ENCODE results near the gene SPIRE1. TPM values are rescaled to one million over a fixed set of nuclear protein-coding genes. Genes with fewer than 3 reads are reported as not detected.

Gene SPIRE1
- total RNA-seq, 6 donors from 2014 or later = 33.9 to 76.7 (median 59.6) TPM

DNA sequence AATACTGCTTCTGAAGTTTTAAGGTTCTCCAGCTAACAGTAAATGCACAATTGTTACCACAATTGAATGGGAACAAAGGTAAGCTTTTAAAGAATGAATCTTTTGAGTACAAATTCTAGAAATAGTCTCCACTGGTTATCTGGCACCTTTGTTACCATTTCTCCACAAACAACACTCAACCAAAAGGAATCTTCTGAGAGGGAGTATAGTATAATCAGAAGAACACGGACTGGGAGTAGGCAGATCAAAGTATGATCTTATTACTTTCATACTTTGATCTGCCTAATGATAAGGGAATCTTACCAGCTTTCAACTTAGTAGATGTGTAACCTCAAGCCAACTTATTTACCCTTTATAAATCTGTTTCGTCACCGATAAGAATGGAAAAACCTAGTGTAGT lies 43.3 kb upstream of the SPIRE1 start:
- peak overlapping the region in 2 of 4 donors; percentile 99 to 100 for H3K27ac ChIP-seq
- no peaks in the 10 kb centered on the region for H3K27me3 ChIP-seq
- no peak for DNase-seq
- H3K36me3 ChIP-seq = peaks cover 0 to 36% (median 2%) of the 10 kb centered on the region in 4 donors
- ATAC-seq (ENCODE audit: low FRiP score in 2 of 2) = no peak
- WGBS, 2 donors = 72 to 82% methylated on average over 3 of the region's 3 CpGs
- peaks cover 25 to 41% (median 28%) of the 10 kb centered on the region in 4 donors for H3K4me1 ChIP-seq
- H3K4me3 ChIP-seq = peak overlapping the region in 1 of 4 donors; percentile 85
- H3K9me3 ChIP-seq = no peaks in the 10 kb centered on the region
- TF ChIP-seq, protein P1, sequence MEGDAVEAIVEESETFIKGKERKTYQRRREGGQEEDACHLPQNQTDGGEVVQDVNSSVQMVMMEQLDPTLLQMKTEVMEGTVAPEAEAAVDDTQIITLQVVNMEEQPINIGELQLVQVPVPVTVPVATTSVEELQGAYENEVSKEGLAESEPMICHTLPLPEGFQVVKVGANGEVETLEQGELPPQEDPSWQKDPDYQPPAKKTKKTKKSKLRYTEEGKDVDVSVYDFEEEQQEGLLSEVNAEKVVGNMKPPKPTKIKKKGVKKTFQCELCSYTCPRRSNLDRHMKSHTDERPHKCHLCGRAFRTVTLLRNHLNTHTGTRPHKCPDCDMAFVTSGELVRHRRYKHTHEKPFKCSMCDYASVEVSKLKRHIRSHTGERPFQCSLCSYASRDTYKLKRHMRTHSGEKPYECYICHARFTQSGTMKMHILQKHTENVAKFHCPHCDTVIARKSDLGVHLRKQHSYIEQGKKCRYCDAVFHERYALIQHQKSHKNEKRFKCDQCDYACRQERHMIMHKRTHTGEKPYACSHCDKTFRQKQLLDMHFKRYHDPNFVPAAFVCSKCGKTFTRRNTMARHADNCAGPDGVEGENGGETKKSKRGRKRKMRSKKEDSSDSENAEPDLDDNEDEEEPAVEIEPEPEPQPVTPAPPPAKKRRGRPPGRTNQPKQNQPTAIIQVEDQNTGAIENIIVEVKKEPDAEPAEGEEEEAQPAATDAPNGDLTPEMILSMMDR (IDR thresholded peaks at IDR 0.05) = no peak
- TF ChIP-seq POLR2A (IDR thresholded peaks at IDR 0.05) (no peak), POLR2AphosphoS5 (IDR thresholded peaks at IDR 0.05) (no peak), EP300 (IDR thresholded peaks at IDR 0.05) (no peak)

DNA sequence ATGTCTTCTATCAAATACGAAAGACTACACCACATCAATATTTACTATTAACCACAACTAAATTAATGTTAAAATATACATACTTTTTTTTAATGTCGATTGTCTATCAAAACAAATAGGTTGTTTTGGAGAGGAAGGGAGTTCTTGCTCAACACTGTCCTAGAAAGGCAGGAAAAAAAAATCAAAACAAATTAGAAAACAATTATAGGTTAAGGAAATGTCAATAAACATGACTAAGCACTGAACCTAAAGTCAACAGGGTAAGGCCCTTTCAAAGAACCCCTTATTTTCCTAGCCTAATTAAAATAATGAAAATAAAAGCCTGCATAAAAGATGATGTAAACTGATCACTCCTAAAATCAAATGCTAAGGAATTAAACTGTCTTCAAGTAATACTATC lies 41.8 kb upstream of the SPIRE1 start:
- Histone ChIP-seq H3K27me3 (no peaks in the 10 kb centered on the region), H3K36me3 (peaks cover 0 to 32% (median 2%) of the 10 kb centered on the region in 4 donors), H3K4me1 (peaks cover 21 to 30% (median 26%) of the 10 kb centered on the region in 4 donors), H3K27ac (no peak overlapping the region), H3K9me3 (no peaks in the 10 kb centered on the region), H3K4me3 (no peak overlapping the region)
- no peak for TF ChIP-seq POLR2AphosphoS5 (IDR thresholded peaks at IDR 0.05)
- 66 to 70% methylated on average over 2 of the region's 2 CpGs for WGBS, 2 donors
- ATAC-seq (ENCODE audit: low FRiP score in 2 of 2) (no peak), DNase-seq (no peak)

DNA sequence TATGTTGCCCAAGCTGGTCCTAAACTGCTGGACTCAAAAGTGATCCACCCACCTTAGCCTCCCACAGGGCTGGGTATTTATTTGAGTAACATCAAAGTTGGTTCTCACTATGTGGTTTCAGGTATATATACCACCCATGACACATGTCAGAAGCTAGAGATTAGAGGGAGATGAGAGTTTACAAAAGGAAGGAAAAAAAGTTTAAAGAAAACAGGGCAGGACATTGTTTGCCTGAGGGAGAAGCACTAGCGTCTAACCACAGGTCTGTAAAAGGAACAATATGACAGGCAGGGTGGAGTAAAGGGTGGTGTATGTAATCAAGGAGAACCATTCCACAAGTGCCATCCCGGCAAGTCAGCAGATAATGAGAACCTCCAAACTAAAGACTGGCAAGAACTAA lies 36.1 kb upstream of the SPIRE1 start:
- Histone ChIP-seq H3K9me3 (no peaks in the 10 kb centered on the region), H3K4me1 (no peaks in the 10 kb centered on the region), H3K4me3 (no peak overlapping the region), H3K27me3 (no peaks in the 10 kb centered on the region), H3K27ac (no peak overlapping the region), H3K36me3 (peaks cover 0 to 19% (median 1%) of the 10 kb centered on the region in 4 donors)
- ATAC-seq (ENCODE audit: low FRiP score in 2 of 2) (no peak), DNase-seq (no peak)
- WGBS, 2 donors = 25 to 73% methylated on average over 2 of the region's 2 CpGs
- TF ChIP-seq POLR2AphosphoS5 (IDR thresholded peaks at IDR 0.05) = no peak
- no peak for TF ChIP-seq EP300 (IDR thresholded peaks at IDR 0.05)

DNA sequence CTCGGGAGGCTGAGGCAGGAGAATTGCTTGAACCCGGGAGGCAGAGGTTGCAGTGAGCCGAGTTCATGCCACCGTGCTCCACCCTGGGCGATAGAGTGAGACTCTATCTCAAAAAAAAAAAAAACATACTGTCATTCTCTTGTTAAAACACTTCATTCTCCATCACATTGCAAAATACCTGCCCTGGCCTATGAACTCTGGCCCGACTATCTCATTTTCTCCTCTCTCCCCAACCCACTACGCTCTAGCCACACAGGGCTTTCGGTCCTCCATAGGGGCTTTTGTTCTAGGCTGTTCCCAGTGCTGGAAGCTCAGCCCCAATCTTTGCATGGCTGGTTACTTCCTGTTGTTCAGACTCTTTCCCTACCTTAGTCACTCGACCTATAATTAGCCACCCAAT lies 34.3 kb upstream of the SPIRE1 start:
- peaks cover 0 to 8% (median 0%) of the 10 kb centered on the region in 4 donors for H3K36me3 ChIP-seq
- H3K27ac ChIP-seq = no peak overlapping the region
- DNase-seq (no peak), ATAC-seq (ENCODE audit: low FRiP score in 2 of 2) (no peak)
- 85 to 96% methylated on average over 9 of the region's 9 CpGs for whole genome bisulfite sequencing, 2 donors
- H3K9me3 ChIP-seq = no peaks in the 10 kb centered on the region
- no peak overlapping the region for H3K4me3 ChIP-seq
- no peaks in the 10 kb centered on the region for H3K27me3 ChIP-seq
- no peak for TF ChIP-seq EP300 (IDR thresholded peaks at IDR 0.05)
- no peak for TF ChIP-seq POLR2A (IDR thresholded peaks at IDR 0.05)
- no peak for TF ChIP-seq POLR2AphosphoS5 (IDR thresholded peaks at IDR 0.05)
- TF ChIP-seq, protein P1 (IDR thresholded peaks at IDR 0.05) = no peak
- no peaks in the 10 kb centered on the region for H3K4me1 ChIP-seq

DNA sequence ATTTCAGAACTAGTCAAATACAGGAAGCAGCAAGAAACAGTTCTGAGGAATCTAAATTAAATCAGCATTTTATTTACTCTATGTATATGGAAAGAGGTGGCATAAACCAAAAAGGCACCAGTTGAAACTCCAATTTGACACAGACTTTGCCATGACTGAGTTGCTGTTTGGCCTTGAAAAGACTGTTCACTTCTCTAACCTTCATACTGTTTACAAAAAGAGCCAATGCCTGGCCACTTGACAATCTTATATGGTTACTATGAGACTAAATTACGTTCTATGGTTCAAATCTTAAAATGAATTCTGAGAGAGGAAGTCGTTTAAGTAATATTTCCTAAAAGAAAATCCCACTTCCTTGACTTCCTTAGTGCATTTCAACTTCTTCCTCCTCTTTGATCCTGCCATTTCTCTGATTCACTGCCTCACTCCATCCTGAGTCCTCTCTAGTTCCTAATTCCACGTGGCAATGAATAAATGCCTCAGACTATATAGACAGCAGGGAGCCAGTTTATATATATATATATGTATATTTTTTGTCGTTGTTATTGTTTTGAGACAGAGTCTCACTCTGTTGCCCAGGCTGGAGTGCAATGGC lies 31.4 kb upstream of the SPIRE1 start:
- Histone ChIP-seq H3K4me3 (no peak overlapping the region), H3K27ac (no peak overlapping the region), H3K36me3 (peaks cover 0 to 23% (median 8%) of the 10 kb centered on the region in 4 donors), H3K4me1 (no peaks in the 10 kb centered on the region), H3K9me3 (no peaks in the 10 kb centered on the region), H3K27me3 (no peaks in the 10 kb centered on the region)
- no peak for ATAC-seq (ENCODE audit: low FRiP score in 2 of 2)
- 62 to 68% methylated on average over 4 of the region's 4 CpGs for WGBS, 2 donors
- no peak for TF ChIP-seq EP300 (IDR thresholded peaks at IDR 0.05)
- TF ChIP-seq, protein P1 (IDR thresholded peaks at IDR 0.05) = no peak
- TF ChIP-seq POLR2AphosphoS5 (IDR thresholded peaks at IDR 0.05) = no peak
- TF ChIP-seq POLR2A (IDR thresholded peaks at IDR 0.05) = no peak
- DNase-seq = no peak

DNA sequence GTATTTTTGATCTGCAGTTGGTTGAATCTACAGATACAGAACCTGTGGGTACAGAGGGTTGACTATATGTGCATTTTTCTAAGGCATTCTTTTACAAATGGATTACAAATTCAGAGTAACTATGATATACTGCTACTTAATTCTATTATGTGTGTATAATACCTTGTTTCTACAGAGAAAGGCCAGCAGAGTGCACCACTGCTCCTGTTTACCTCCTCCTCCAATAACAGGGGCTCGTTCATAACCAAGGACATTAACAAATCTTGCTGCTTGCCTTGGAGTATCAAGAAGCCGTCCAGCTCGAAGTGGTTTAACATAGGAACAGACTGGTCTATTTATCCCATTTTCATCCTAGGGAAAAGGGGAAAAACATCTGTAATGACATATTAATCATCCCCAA lies 28.2 kb upstream of the SPIRE1 start:
- H3K9me3 ChIP-seq = no peaks in the 10 kb centered on the region
- H3K4me1 ChIP-seq = no peaks in the 10 kb centered on the region
- ATAC-seq (ENCODE audit: low FRiP score in 2 of 2) (no peak), DNase-seq (no peak)
- no peak for TF ChIP-seq EP300 (IDR thresholded peaks at IDR 0.05)
- TF ChIP-seq POLR2A (IDR thresholded peaks at IDR 0.05) = no peak
- TF ChIP-seq, protein P1 (IDR thresholded peaks at IDR 0.05) = no peak
- no peak for TF ChIP-seq POLR2AphosphoS5 (IDR thresholded peaks at IDR 0.05)
- no peak overlapping the region for H3K27ac ChIP-seq
- H3K4me3 ChIP-seq = no peak overlapping the region
- WGBS, 2 donors = 62 to 71% methylated on average over 3 of the region's 3 CpGs
- no peaks in the 10 kb centered on the region for H3K27me3 ChIP-seq
- H3K36me3 ChIP-seq = peaks cover 0 to 30% (median 9%) of the 10 kb centered on the region in 4 donors
